Natural killer cell treated with Interleukin-12 subunit alpha and Interleukin-12 subunit beta and Interleukin-15 and Interleukin-18, amount 100 ng/mL, for 72 hours (primary cell): Measurements from ENCODE around the gene ACO2. TPM values are rescaled to one million over a fixed set of nuclear protein-coding genes. Genes with fewer than 3 reads are reported as not detected.

Experiments used
- ATAC-seq, 2 donors: fragments of 150-1000 bp; cut with Tn5 transposase in 1 of 2; sonication (Bioruptor Pico), chemical (Tn5 transposase) in 1 of 2; 2 replicates each; pipeline ENCODE4 v1.10.0; 2021
- DNase-seq: peaks from one replicate; pipeline ENCODE4 v3.0.0; 2022; ENCODE audit warnings: low spot score
- H3K27ac Mint-ChIP-seq, 2 donors: 1 replicate in 1 of 2; 2 replicates in 1 of 2; pipeline ENCODE4 v1.8.0; 2022; ENCODE audit warnings: mixed read lengths in 2 of 2, mild to moderate bottlenecking in 1 of 2, moderate library complexity in 1 of 2
- H3K27me3 Mint-ChIP-seq, 2 donors: 1 replicate in 1 of 2; 2 replicates in 1 of 2; pipeline ENCODE4 v1.8.0; 2022; ENCODE audit warnings: mixed read lengths in 2 of 2
- H3K36me3 Mint-ChIP-seq: one replicate; pipeline ENCODE4 v1.8.0; 2022; ENCODE audit warnings: mixed read lengths
- H3K4me1 Mint-ChIP-seq, 2 donors: 1 replicate in 1 of 2; 2 replicates in 1 of 2; pipeline ENCODE4 v1.8.0; 2022; ENCODE audit warnings: low read depth in 2 of 2, mixed read lengths in 2 of 2, mild to moderate bottlenecking in 1 of 2
- H3K4me3 Mint-ChIP-seq: one replicate; pipeline ENCODE4 v1.8.0; 2022; ENCODE audit warnings: mixed read lengths
- H3K9me3 Mint-ChIP-seq: 2 replicates; pipeline ENCODE4 v1.8.0; 2022; ENCODE audit warnings: mixed read lengths
- total RNA-seq, 2 donors: library from RNA; stranded (reverse); gene quantifications; one replicate each; pipeline ENCODE4 v1.2.3, GENCODE V29; 2022

Gene ACO2
- total RNA-seq, 2 donors from 2014 or later = 109 to 113 TPM

- Mint-ChIP-seq H3K4me3 (no peak overlapping the region), H3K27me3 (no peaks in the 10 kb centered on the region), H3K4me1 (peaks cover 16% of the 10 kb centered on the region in 2 donors), H3K9me3 (no peaks in the 10 kb centered on the region), H3K36me3 (no peaks in the 10 kb centered on the region), H3K27ac (no peak overlapping the region)
- ATAC-seq (no peak), DNase-seq (no peak)
These were observed 19.9 kb downstream of the ACO2 start for GRCh38 chr22:41488596-41489385.

- ATAC-seq (no peak), DNase-seq (no peak)
- peaks cover 13 to 14% of the 10 kb centered on the region in 2 donors for H3K4me1 Mint-ChIP-seq
- no peaks in the 10 kb centered on the region for H3K9me3 Mint-ChIP-seq
- H3K27ac Mint-ChIP-seq = no peak overlapping the region
- H3K36me3 Mint-ChIP-seq = no peaks in the 10 kb centered on the region
- no peaks in the 10 kb centered on the region for H3K27me3 Mint-ChIP-seq
- no peak overlapping the region for H3K4me3 Mint-ChIP-seq
These were observed 22.6 kb downstream of the ACO2 start for GRCh38 chr22:41491374-41492100.

- Mint-ChIP-seq H3K36me3 (no peaks in the 10 kb centered on the region), H3K9me3 (no peaks in the 10 kb centered on the region), H3K27me3 (no peaks in the 10 kb centered on the region), H3K27ac (no peak overlapping the region), H3K4me1 (peaks cover 0 to 4% of the 10 kb centered on the region in 2 donors), H3K4me3 (no peak overlapping the region)
- ATAC-seq (no peak), DNase-seq (no peak)
These were observed 29.5 kb downstream of the ACO2 start for GRCh38 chr22:41498303-41498835.

- no peaks in the 10 kb centered on the region for H3K9me3 Mint-ChIP-seq
- H3K27me3 Mint-ChIP-seq = no peaks in the 10 kb centered on the region
- no peak overlapping the region for H3K27ac Mint-ChIP-seq
- peaks cover 0 to 4% of the 10 kb centered on the region in 2 donors for H3K4me1 Mint-ChIP-seq
- ATAC-seq (no peak), DNase-seq (no peak)
- no peaks in the 10 kb centered on the region for H3K36me3 Mint-ChIP-seq
- no peak overlapping the region for H3K4me3 Mint-ChIP-seq
These were observed 30.8 kb downstream of the ACO2 start for GRCh38 chr22:41499624-41500280.

- H3K4me1 Mint-ChIP-seq = peaks cover 0 to 4% of the 10 kb centered on the region in 2 donors
- H3K36me3 Mint-ChIP-seq = no peaks in the 10 kb centered on the region
- no peak overlapping the region for H3K4me3 Mint-ChIP-seq
- no peaks in the 10 kb centered on the region for H3K9me3 Mint-ChIP-seq
- no peaks in the 10 kb centered on the region for H3K27me3 Mint-ChIP-seq
- DNase-seq (no peak), ATAC-seq (no peak)
- no peak overlapping the region for H3K27ac Mint-ChIP-seq
These were observed 31.4 kb downstream of the ACO2 start for GRCh38 chr22:41500303-41500702.

GRCh38 chr22:41501209-41501608, 32.3 kb downstream of the ACO2 start:
- Mint-ChIP-seq H3K27me3 (no peaks in the 10 kb centered on the region), H3K4me1 (peaks cover 0 to 4% of the 10 kb centered on the region in 2 donors), H3K9me3 (no peaks in the 10 kb centered on the region), H3K4me3 (no peak overlapping the region), H3K27ac (peak overlapping the region in 1 of 2 donors; percentile 43), H3K36me3 (no peaks in the 10 kb centered on the region)
- ATAC-seq (peak in 1 of 2 donors; percentile 47), DNase-seq (no peak)

- H3K9me3 Mint-ChIP-seq = no peaks in the 10 kb centered on the region
- H3K27me3 Mint-ChIP-seq = no peaks in the 10 kb centered on the region
- H3K4me1 Mint-ChIP-seq = peaks cover 0 to 2% of the 10 kb centered on the region in 2 donors
- H3K36me3 Mint-ChIP-seq = no peaks in the 10 kb centered on the region
- ATAC-seq (no peak), DNase-seq (no peak)
- no peak overlapping the region for H3K4me3 Mint-ChIP-seq
- no peak overlapping the region for H3K27ac Mint-ChIP-seq
These were observed 35.5 kb downstream of the ACO2 start for GRCh38 chr22:41504397-41504796.

GRCh38 chr22:41504816-41505215, 35.9 kb downstream of the ACO2 start:
- H3K27me3 Mint-ChIP-seq = no peaks in the 10 kb centered on the region
- ATAC-seq (no peak), DNase-seq (no peak)
- H3K4me3 Mint-ChIP-seq = no peak overlapping the region
- no peaks in the 10 kb centered on the region for H3K9me3 Mint-ChIP-seq
- no peaks in the 10 kb centered on the region for H3K36me3 Mint-ChIP-seq
- H3K27ac Mint-ChIP-seq = no peak overlapping the region
- H3K4me1 Mint-ChIP-seq = peaks cover 0 to 2% of the 10 kb centered on the region in 2 donors

- Mint-ChIP-seq H3K9me3 (no peaks in the 10 kb centered on the region), H3K27ac (no peak overlapping the region), H3K27me3 (no peaks in the 10 kb centered on the region), H3K4me1 (peaks cover 0 to 2% of the 10 kb centered on the region in 2 donors), H3K36me3 (no peaks in the 10 kb centered on the region), H3K4me3 (no peak overlapping the region)
- DNase-seq (no peak), ATAC-seq (no peak)
These were observed 36.7 kb downstream of the ACO2 start for GRCh38 chr22:41505511-41506220.

- no peak overlapping the region for H3K4me3 Mint-ChIP-seq
- ATAC-seq (no peak), DNase-seq (no peak)
- no peaks in the 10 kb centered on the region for H3K27me3 Mint-ChIP-seq
- H3K36me3 Mint-ChIP-seq = peaks cover 6% of the 10 kb centered on the region
- no peak overlapping the region for H3K27ac Mint-ChIP-seq
- H3K9me3 Mint-ChIP-seq = no peaks in the 10 kb centered on the region
- H3K4me1 Mint-ChIP-seq = peaks cover 0 to 2% of the 10 kb centered on the region in 2 donors
These were observed 38.6 kb downstream of the ACO2 start for GRCh38 chr22:41507330-41508063.

GRCh38 chr22:41508770-41509170, 39.9 kb downstream of the ACO2 start:
- Mint-ChIP-seq H3K4me3 (no peak overlapping the region), H3K27me3 (no peaks in the 10 kb centered on the region), H3K9me3 (no peaks in the 10 kb centered on the region), H3K4me1 (peaks cover 0 to 2% of the 10 kb centered on the region in 2 donors), H3K27ac (no peak overlapping the region), H3K36me3 (peaks cover 9% of the 10 kb centered on the region)
- DNase-seq (no peak), ATAC-seq (no peak)

- peaks cover 9% of the 10 kb centered on the region for H3K36me3 Mint-ChIP-seq
- H3K27ac Mint-ChIP-seq = no peak overlapping the region
- ATAC-seq (no peak), DNase-seq (no peak)
- H3K4me3 Mint-ChIP-seq = no peak overlapping the region
- H3K27me3 Mint-ChIP-seq = no peaks in the 10 kb centered on the region
- H3K9me3 Mint-ChIP-seq = no peaks in the 10 kb centered on the region
- H3K4me1 Mint-ChIP-seq = peaks cover 0 to 2% of the 10 kb centered on the region in 2 donors
These were observed 42.6 kb downstream of the ACO2 start for GRCh38 chr22:41511521-41511968.
